ENCODE results near the gene TRDN. TPM values are rescaled to one million over a fixed set of nuclear protein-coding genes. Genes with fewer than 3 reads are reported as not detected.
"Not testable (repeated sequence)": the region's sequence is repeated elsewhere in the genome, so short reads cannot be mapped to it uniquely, and the experiment has no call there.

The TRDN gene
- total RNA-seq, 1 donor from 2014 or later, result not detected

DNA sequence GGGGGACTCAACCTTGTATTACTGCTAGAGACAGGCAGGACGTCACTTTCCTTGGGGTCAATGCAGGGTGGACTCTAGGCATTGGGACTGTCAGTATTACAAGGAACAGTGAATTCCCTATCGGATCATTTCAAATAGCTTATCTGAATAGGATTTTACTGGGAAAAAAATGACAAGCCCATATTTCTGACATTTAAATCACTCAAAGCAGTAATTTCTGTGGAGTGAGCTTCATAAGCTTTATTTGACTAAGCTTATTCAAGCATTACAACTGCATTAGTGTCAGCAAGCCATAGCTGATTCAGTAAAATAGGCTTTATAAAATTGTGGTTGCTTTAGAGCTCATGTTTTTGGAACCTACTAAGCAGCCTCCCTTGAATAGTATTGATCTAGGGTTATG, 44.3 kb downstream of the TRDN start:
- intact Hi-C loops (cut with DNase I), result no loop called here
- no peak for ATAC-seq
- TF ChIP-seq, protein P1, sequence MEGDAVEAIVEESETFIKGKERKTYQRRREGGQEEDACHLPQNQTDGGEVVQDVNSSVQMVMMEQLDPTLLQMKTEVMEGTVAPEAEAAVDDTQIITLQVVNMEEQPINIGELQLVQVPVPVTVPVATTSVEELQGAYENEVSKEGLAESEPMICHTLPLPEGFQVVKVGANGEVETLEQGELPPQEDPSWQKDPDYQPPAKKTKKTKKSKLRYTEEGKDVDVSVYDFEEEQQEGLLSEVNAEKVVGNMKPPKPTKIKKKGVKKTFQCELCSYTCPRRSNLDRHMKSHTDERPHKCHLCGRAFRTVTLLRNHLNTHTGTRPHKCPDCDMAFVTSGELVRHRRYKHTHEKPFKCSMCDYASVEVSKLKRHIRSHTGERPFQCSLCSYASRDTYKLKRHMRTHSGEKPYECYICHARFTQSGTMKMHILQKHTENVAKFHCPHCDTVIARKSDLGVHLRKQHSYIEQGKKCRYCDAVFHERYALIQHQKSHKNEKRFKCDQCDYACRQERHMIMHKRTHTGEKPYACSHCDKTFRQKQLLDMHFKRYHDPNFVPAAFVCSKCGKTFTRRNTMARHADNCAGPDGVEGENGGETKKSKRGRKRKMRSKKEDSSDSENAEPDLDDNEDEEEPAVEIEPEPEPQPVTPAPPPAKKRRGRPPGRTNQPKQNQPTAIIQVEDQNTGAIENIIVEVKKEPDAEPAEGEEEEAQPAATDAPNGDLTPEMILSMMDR (IDR thresholded peaks at IDR 0.05), result no peak

DNA sequence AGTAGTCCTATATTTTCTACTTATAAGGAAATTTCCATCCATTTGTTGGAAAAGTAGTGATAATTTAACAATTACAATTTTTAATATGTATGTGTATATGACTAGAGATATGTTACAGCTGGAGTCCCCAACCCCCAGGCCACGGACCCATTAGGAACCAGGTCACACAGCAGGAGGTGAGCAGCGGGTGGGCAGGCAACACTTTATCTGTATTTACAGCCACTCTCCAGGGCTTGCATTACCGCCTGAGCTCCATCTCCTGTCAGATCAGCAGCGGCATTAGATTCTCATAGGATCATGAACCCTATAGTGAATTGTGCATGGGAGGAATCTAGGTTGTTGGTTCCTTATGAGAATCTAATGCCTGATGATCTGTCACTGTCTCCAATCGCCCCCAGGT, 46.8 kb downstream of the TRDN start:
- H3K36me3 ChIP-seq, result no peaks in the 10 kb centered on the region
- H3K9me3 ChIP-seq, result no peaks in the 10 kb centered on the region
- no peaks in the 10 kb centered on the region for H3K4me1 ChIP-seq
- H3K4me3 ChIP-seq, result no peak overlapping the region
- TF ChIP-seq, protein P1 (IDR thresholded peaks at IDR 0.05), result no peak
- no peak for ATAC-seq
- intact Hi-C loops (cut with DNase I), result no loop called here
- H3K27ac ChIP-seq, result no peak overlapping the region
- no peak for DNase-seq
- no peaks in the 10 kb centered on the region for H3K27me3 ChIP-seq (ENCODE audit: low read depth)

More for the DNA sequence above, 44.3 kb downstream of the TRDN start:
- Histone ChIP-seq H3K27me3 (ENCODE audit: low read depth) (no peaks in the 10 kb centered on the region), H3K9me3 (no peaks in the 10 kb centered on the region), H3K27ac (no peak overlapping the region), H3K36me3 (no peaks in the 10 kb centered on the region), H3K4me3 (no peak overlapping the region), H3K4me1 (no peaks in the 10 kb centered on the region)
- DNase-seq, result no peak

DNA sequence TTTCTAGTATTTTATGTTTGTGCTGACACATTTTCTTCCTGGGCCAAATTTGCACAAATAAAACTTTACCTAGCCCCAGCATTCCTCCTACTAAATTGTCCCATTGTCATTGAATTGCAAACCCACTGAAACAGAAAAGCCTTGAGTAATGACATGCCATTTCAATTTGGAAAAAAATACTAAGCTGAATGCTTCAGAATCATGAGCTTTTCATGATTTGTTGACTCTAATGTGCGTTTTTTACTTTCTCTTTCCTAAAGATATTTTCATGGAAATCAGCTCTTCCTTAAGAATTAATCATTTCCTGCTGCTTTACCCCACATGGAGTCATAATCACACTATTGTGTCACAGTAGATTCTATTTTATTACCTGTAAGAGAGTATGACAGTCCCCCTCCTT, 47.4 kb downstream of the TRDN start:
- H3K27ac ChIP-seq, result no peak overlapping the region
- H3K9me3 ChIP-seq, result no peaks in the 10 kb centered on the region
- DNase-seq (no peak), ATAC-seq (no peak)
- no peaks in the 10 kb centered on the region for H3K36me3 ChIP-seq
- H3K4me1 ChIP-seq, result no peaks in the 10 kb centered on the region
- no peak overlapping the region for H3K4me3 ChIP-seq
- H3K27me3 ChIP-seq (ENCODE audit: low read depth), result no peaks in the 10 kb centered on the region
- intact Hi-C loops (cut with DNase I), result no loop called here
- TF ChIP-seq, protein P1 (IDR thresholded peaks at IDR 0.05), result no peak

DNA sequence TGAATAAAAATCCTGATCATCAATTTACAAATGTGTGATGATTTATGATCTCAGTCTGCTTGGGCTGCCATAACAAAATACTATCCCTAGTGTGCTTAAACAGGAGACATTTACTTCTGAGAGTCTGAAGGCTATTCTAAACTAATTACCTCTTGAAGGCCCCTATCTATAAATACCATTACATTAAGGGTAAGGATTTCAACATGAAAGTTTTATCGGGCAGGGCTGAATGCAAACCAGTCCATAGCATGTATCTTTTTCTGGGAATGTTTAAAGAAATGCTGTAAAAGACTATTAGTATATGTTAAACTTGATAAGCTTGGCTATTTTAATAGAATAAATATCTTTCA, 48.2 kb downstream of the TRDN start:
- Histone ChIP-seq H3K4me3 (no peak overlapping the region), H3K4me1 (no peaks in the 10 kb centered on the region), H3K27me3 (ENCODE audit: low read depth) (no peaks in the 10 kb centered on the region), H3K9me3 (no peaks in the 10 kb centered on the region), H3K27ac (no peak overlapping the region), H3K36me3 (no peaks in the 10 kb centered on the region)
- intact Hi-C loops (cut with DNase I), result no loop called here
- ATAC-seq, result no peak
- DNase-seq, result no peak
- TF ChIP-seq, protein P1 (IDR thresholded peaks at IDR 0.05), result no peak

DNA sequence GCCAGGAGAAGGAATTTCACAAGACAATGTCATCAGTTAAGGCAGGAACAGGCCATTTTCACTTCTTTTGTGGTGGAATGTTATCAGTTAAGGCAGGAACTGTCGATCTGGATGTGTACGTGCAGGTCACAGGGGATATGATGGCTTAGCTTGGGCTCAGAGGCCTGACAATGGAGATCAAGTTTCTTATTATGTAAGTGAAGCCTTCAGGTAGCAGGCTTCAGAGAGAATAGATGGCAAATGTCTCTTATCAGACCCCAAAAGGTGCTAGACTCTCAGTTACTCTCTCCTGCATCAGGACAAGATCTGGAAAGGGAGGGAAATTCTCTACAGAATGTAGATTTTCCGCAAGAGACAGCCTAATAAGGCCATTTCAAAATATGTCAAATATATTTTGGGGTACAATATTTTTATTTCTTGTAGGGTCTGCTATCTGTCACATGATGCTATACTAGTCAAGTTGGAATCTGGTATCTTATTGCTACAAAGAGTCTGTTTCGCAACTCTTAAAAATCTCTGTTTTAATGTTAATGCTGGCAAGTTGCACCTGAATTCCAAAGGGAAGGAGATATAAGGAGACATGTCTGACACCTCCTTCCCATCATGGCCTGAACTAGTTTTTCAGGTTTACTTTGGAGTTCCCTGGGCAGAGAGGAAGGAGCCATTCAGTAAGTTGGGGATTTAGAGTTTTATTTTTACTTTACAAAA, 48.8 kb downstream of the TRDN start:
- H3K27me3 ChIP-seq (ENCODE audit: low read depth), result no peaks in the 10 kb centered on the region
- DNase-seq (no peak), ATAC-seq (no peak)
- intact Hi-C loops (cut with DNase I), result no loop called here
- TF ChIP-seq, protein P1 (IDR thresholded peaks at IDR 0.05), result no peak
- no peaks in the 10 kb centered on the region for H3K36me3 ChIP-seq
- no peaks in the 10 kb centered on the region for H3K4me1 ChIP-seq
- no peak overlapping the region for H3K4me3 ChIP-seq
- no peak overlapping the region for H3K27ac ChIP-seq
- H3K9me3 ChIP-seq, result no peaks in the 10 kb centered on the region

DNA sequence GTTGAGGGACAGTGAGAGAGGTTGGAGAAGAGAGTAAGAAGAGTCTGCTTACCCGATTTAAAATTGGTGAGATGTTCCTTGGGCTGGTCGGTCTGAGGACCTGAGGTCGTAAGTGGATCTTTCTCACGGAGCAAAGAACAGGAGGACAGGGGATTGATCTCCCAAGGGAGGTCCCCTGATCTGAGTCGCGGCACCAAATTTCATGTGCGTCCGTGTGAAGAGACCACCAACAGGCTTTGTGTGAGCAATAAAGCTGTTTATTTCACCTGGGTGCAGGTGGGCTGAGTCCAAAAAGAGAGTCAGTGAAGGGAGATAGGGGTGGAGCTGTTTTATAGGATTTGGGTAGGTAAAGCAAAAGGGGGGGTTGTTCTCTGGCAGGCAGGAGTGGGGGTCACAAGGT, 49.3 kb downstream of the TRDN start:
- not testable (repeated sequence) for H3K27ac ChIP-seq

More for the DNA sequence above, 49.3 kb downstream of the TRDN start:
- H3K36me3 ChIP-seq; H3K9me3 ChIP-seq; H3K4me3 ChIP-seq; intact Hi-C loops (cut with DNase I); H3K27me3 ChIP-seq (ENCODE audit: low read depth); DNase-seq; ATAC-seq; H3K4me1 ChIP-seq: not testable (repeated sequence)
